Right lobe of liver (tissue), 4 donors: ENCODE data around the gene PEDS1.

Experiments
- CTCF ChIP-seq, 4 donors: fragments of 200-600 bp in 3 of 4; fragments of 450-650 bp in 1 of 4; IDR thresholded peaks; one replicate each; pipeline versions ENCODE4 v1.5.1 to v1.8.0; 2016 to 2022; ENCODE audit warnings: antibody characterized with exemption in 4 of 4, mild to moderate bottlenecking in 2 of 4
- POLR2A ChIP-seq: fragments of 450-650 bp; IDR thresholded peaks from one replicate; pipeline ENCODE4 v1.6.1; 2017; ENCODE audit warnings: antibody characterized with exemption, mild to moderate bottlenecking
- donor health status: DM: no; HTN: no; CAD: no.
- donor health status: DM: no; HTN: no; CAD: no.
- donor health status: DM: no; HTN: yes; CAD: no.

DNA sequence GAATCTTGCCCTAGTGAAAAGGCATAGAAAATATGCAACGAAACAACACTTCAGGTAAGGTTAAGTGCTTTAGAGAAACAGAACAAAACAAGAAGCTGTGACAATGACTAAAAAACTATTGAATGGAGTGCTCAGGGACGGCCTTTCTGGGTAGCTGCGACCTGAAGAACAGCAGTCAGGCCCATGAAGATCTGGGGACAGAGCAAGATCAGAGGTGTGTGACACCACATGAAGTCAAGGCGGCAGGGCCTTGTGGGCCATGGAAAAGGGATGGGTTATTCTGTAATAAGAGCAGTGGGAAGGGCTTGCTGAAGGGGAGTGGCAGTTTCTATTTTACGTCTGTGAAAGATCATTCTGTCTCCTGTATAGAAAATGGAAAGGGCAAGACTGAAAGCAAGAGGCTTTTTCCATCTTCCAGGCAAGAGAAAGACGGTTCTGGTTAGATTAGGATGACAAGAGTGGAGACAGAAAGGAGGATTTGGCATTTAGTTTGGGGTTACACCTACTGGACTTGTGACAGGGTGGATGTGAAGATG, 45.7 kb downstream of the PEDS1 start:
- no peak for TF ChIP-seq CTCF (IDR thresholded peaks at IDR 0.05)
- no peak for TF ChIP-seq POLR2A
